ENCODE data around the gene PPIE. TPM values are rescaled to one million over a fixed set of nuclear protein-coding genes. Genes with fewer than 3 reads are reported as not detected.

Gene PPIE
- total RNA-seq, 1 experiment from 2014 or later, result 62.8 TPM

- Histone ChIP-seq H3K9me3 (ENCODE audit: low read depth, low read length, poor library complexity, severe bottlenecking) (no peaks in the 10 kb centered on the region), H3K27ac (ENCODE audit: low read depth, low read length, poor library complexity, severe bottlenecking) (no peak overlapping the region), H3K4me1 (ENCODE audit: insufficient read depth, low read length, poor library complexity, severe bottlenecking) (no peaks in the 10 kb centered on the region), H3K4me3 (ENCODE audit: low read depth, low read length, poor library complexity, severe bottlenecking) (no peak overlapping the region), H3K27me3 (replicated peaks; ENCODE audit: insufficient read depth, low read depth, low read length, poor library complexity) (no peaks in the 10 kb centered on the region), H3K36me3 (ENCODE audit: insufficient read depth, low read length, poor library complexity, severe bottlenecking) (no peaks in the 10 kb centered on the region)
- intact Hi-C loops (cut with micrococcal nuclease; ENCODE audit: unreplicated experiment), result no loop called here
- no peak for TF ChIP-seq EZH2 (IDR thresholded peaks at IDR 0.05; ENCODE audit: borderline replicate concordance, low read depth, low read length, poor library complexity, severe bottlenecking)
- TF ChIP-seq CTCF (conservative IDR thresholded peaks at IDR 0.05; ENCODE audit: low read depth, low read length), result no peak
- no peak for DNase-seq (ENCODE audit: low spot score)
- ChIA-PET POLR2A (ENCODE audit: low non-redundant PET) (no interaction called here), CTCF (no interaction called here)
- no TSS peak for BruUV-seq (replicated peaks)
Measured at GRCh38 chr1:39707506-39707905, 31.2 kb upstream of the PPIE start.

DNA sequence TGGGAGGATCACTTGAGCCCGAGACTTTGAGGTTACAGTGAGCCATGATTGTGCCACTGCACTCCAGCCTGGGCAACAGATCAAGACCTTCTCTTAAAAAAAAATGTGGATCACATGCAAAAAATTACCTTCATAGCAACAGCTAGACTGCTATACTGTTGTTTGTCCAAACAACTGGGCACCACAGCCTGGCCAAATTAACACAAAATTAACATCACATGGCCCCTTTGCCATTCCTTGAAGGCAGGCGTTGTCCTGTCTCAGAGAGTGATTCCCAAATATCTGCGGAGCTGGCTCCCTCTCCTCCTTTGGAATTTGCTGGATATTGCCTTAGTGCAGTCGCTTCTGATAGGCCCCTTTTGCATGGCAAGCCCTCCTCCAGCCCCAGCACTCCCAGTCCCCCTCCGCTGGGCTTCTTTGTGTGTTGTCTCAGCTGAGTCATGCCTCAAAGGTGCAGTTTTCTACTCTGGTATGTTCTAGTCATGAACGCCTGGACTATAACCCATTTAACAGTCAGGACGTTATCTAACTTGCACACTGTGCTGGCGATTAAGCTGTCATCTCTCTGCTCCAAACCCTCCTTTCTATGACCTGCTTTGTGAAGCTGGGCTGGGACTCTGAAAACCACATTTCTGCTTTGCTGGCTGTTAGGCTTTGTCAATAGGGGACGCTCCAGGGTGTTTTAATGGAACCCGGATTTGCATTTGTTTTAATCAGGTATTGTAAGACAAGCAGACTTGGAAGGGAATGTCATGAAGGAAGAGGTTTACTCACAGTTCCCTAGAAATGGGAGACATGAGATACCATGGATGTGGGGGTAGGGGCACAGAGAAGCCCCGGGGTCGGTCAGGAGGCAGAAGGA is 27.3 kb upstream of the PPIE start:
- intact Hi-C loops (cut with micrococcal nuclease; ENCODE audit: unreplicated experiment), result loop anchor here (10.0 kb wide), 1 partner anchor 617 kb away; no protein-coding TSS in a partner anchor
- TF ChIP-seq CTCF (conservative IDR thresholded peaks at IDR 0.05; ENCODE audit: low read depth, low read length) (no peak), EZH2 (IDR thresholded peaks at IDR 0.05; ENCODE audit: borderline replicate concordance, low read depth, low read length, poor library complexity, severe bottlenecking) (no peak)
- BruUV-seq (replicated peaks), result no TSS peak
- POLR2A ChIA-PET (ENCODE audit: low non-redundant PET), result no interaction called here
- no peaks in the 10 kb centered on the region for H3K27me3 ChIP-seq (replicated peaks; ENCODE audit: insufficient read depth, low read depth, low read length, poor library complexity)
- no peaks in the 10 kb centered on the region for H3K4me1 ChIP-seq (ENCODE audit: insufficient read depth, low read length, poor library complexity, severe bottlenecking)
- no peaks in the 10 kb centered on the region for H3K9me3 ChIP-seq (ENCODE audit: low read depth, low read length, poor library complexity, severe bottlenecking)
- no peak overlapping the region for H3K27ac ChIP-seq (ENCODE audit: low read depth, low read length, poor library complexity, severe bottlenecking)
- CTCF ChIA-PET, result no interaction called here
- H3K4me3 ChIP-seq (ENCODE audit: low read depth, low read length, poor library complexity, severe bottlenecking), result no peak overlapping the region
- no peak for DNase-seq (ENCODE audit: low spot score)
- H3K36me3 ChIP-seq (ENCODE audit: insufficient read depth, low read length, poor library complexity, severe bottlenecking), result no peaks in the 10 kb centered on the region

DNA sequence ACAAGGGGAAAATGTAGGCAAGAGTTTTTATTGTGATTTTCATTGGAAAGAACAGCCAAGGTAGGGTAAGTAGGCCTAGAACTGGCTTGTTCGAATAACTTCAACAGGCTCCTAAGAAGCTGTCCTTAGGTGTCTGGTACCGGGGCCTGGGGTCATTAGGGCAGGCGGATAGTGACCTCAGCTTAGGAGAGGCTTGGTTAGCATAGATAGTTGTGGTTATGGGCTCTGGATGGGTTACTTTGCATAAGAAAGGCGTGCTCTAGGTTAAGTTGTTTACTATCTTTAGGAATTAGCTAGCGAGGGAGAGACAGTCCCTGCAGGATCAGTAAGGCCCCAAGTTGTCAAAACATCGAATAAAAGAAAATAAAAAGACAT is 26.7 kb upstream of the PPIE start:
- no TSS peak for BruUV-seq (replicated peaks)
- Histone ChIP-seq H3K4me1 (ENCODE audit: insufficient read depth, low read length, poor library complexity, severe bottlenecking) (no peaks in the 10 kb centered on the region), H3K4me3 (ENCODE audit: low read depth, low read length, poor library complexity, severe bottlenecking) (no peak overlapping the region), H3K9me3 (ENCODE audit: low read depth, low read length, poor library complexity, severe bottlenecking) (no peaks in the 10 kb centered on the region), H3K27me3 (replicated peaks; ENCODE audit: insufficient read depth, low read depth, low read length, poor library complexity) (no peaks in the 10 kb centered on the region), H3K27ac (ENCODE audit: low read depth, low read length, poor library complexity, severe bottlenecking) (no peak overlapping the region), H3K36me3 (ENCODE audit: insufficient read depth, low read length, poor library complexity, severe bottlenecking) (no peaks in the 10 kb centered on the region)
- intact Hi-C loops (cut with micrococcal nuclease; ENCODE audit: unreplicated experiment), result loop anchor here (10.0 kb wide), 1 partner anchor 617 kb away; no protein-coding TSS in a partner anchor
- POLR2A ChIA-PET (ENCODE audit: low non-redundant PET), result no interaction called here
- CTCF ChIA-PET, result no interaction called here
- TF ChIP-seq EZH2 (IDR thresholded peaks at IDR 0.05; ENCODE audit: borderline replicate concordance, low read depth, low read length, poor library complexity, severe bottlenecking), result no peak
- no peak for TF ChIP-seq CTCF (conservative IDR thresholded peaks at IDR 0.05; ENCODE audit: low read depth, low read length)
- DNase-seq (ENCODE audit: low spot score), result no peak
